T-helper 2 cell treated with Interferon-gamma antibody and Interleukin-4, amounts not matched to agents 5 μg/mL and 100 μg/mL, for 36 hours (primary cell): ENCODE measurements around the gene FGFR2.
"Not testable (repeated sequence)": the region's sequence is repeated elsewhere in the genome, so short reads cannot be mapped to it uniquely, and the experiment has no call there.

Experiments used
- DNase-seq: peaks from one replicate; pipeline ENCODE4 v3.0.0; 2021; ENCODE audit warnings: low spot score
- H3K27ac Mint-ChIP-seq: one replicate; pipeline ENCODE4 v1.8.0; 2021; ENCODE audit warnings: mild to moderate bottlenecking, mixed read lengths
- H3K27me3 Mint-ChIP-seq: one replicate; pipeline ENCODE4 v1.8.0; 2021; ENCODE audit warnings: low read depth, mixed read lengths
- H3K36me3 Mint-ChIP-seq: one replicate; pipeline ENCODE4 v1.8.0; 2021; ENCODE audit warnings: low read depth, mixed read lengths
- H3K4me1 Mint-ChIP-seq: one replicate; pipeline ENCODE4 v1.8.0; 2021; ENCODE audit warnings: low read depth, mixed read lengths
- H3K4me3 Mint-ChIP-seq: one replicate; pipeline ENCODE4 v1.8.0; 2022; ENCODE audit warnings: mild to moderate bottlenecking, moderate library complexity, mixed read lengths
- H3K9me3 Mint-ChIP-seq: one replicate; pipeline ENCODE4 v1.8.0; 2021; ENCODE audit warnings: mixed read lengths

Gene FGFR2

DNA sequence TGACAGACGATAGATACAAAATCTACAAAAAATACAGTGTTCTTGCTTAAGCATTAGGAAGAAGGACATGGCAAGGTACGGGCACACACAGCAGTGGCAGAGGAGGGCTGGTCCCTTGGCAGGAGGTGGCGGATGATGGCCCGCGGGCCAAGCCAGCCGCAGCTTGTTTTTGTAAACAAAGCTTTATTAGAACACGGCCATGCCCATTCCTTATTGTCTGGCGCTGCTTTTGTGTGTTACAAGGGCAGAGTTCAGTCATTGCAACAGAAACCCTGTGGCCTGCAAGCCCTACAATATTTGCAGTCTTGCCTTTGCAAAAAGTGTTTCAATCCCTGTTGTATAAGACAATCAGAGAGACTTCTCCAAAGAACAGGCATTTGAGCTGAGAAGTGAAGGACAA, 30.7 kb downstream of the FGFR2 start:
- no peak for DNase-seq
- no peaks in the 10 kb centered on the region for H3K27me3 Mint-ChIP-seq
- H3K4me1 Mint-ChIP-seq: no peaks in the 10 kb centered on the region
- no peak overlapping the region for H3K27ac Mint-ChIP-seq
- H3K4me3 Mint-ChIP-seq: no peak overlapping the region
- peaks cover 1% of the 10 kb centered on the region for H3K9me3 Mint-ChIP-seq
- H3K36me3 Mint-ChIP-seq: no peaks in the 10 kb centered on the region

DNA sequence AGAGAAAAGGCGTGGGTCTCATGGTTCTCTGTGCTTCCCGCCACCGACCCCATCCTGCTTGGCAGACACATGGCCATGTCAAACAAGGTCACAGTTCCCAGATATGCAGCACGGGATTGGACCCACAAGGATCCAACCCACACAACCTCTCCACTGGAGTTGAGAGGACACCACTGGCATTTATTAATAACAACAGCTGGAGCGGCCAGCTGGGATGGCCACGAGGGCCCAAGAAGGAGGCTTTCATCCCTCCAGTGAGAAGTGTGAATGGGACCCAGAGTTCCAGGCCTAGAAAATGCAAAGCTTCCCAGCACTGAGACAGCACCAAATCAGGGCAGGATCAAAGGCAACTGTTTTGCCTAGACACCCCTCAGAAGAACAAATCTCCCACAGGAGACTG, 31.5 kb downstream of the FGFR2 start:
- Mint-ChIP-seq H3K36me3 (no peaks in the 10 kb centered on the region), H3K4me3 (no peak overlapping the region), H3K9me3 (peaks cover 5% of the 10 kb centered on the region), H3K27ac (no peak overlapping the region), H3K4me1 (no peaks in the 10 kb centered on the region), H3K27me3 (no peaks in the 10 kb centered on the region)
- no peak for DNase-seq

DNA sequence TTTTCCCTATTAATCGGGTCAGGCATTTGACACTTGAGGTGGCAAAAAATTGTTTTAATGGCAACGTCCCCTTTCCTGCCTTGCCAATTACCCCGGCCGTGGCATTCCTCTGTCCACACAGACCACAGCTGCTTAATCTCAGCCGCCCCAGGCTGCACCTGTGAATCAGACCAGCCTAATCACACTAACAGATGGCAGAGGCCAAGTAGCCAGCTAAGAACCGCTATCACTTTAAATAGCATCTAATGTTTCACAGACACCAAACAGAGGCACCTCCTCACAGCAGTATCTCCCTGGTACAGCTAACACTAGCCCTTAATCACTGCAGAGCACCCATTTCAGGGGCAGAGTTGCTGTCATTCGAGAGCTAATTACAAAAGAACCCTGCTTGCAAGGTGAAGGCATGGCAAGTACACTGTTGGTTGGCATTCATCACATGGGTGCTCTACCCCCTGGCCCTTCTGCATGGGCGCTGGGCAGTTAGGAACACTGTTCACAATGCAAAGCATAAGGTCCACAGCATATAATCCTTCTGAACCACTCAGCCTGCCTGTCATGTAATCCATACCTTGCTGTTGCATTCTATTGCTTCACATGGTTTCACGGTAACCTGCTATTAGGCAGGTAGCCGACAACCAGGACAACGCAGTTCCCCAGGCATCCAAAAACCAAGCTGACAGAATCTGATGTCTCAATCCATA, 38.8 kb downstream of the FGFR2 start:
- peaks cover 6% of the 10 kb centered on the region for H3K9me3 Mint-ChIP-seq
- no peaks in the 10 kb centered on the region for H3K4me1 Mint-ChIP-seq
- H3K27me3 Mint-ChIP-seq: no peaks in the 10 kb centered on the region
- H3K4me3 Mint-ChIP-seq: no peak overlapping the region
- DNase-seq: no peak
- H3K36me3 Mint-ChIP-seq: no peaks in the 10 kb centered on the region
- H3K27ac Mint-ChIP-seq: no peak overlapping the region

DNA sequence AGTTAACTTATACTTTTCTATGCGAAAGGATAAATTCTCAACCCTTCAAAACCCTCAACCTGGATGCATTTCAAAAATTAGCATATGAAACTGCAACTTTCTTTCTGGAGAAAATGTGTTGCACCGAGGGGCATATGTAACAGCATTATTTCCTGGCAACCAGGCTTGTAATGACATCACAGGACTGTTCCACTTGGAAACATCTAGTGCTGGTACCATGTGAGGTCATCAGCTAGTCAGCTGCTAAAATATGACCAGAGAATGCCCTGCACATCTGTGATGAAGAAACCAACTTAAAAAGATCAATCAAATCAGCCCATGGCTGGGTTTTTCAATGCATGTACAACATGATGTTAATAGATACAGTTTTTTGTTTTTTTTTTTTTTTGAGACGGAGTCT, 40.0 kb downstream of the FGFR2 start:
- no peaks in the 10 kb centered on the region for H3K36me3 Mint-ChIP-seq
- H3K27me3 Mint-ChIP-seq: no peaks in the 10 kb centered on the region
- no peak overlapping the region for H3K4me3 Mint-ChIP-seq
- H3K9me3 Mint-ChIP-seq: peaks cover 6% of the 10 kb centered on the region
- H3K4me1 Mint-ChIP-seq: no peaks in the 10 kb centered on the region
- no peak overlapping the region for H3K27ac Mint-ChIP-seq
- DNase-seq: no peak

DNA sequence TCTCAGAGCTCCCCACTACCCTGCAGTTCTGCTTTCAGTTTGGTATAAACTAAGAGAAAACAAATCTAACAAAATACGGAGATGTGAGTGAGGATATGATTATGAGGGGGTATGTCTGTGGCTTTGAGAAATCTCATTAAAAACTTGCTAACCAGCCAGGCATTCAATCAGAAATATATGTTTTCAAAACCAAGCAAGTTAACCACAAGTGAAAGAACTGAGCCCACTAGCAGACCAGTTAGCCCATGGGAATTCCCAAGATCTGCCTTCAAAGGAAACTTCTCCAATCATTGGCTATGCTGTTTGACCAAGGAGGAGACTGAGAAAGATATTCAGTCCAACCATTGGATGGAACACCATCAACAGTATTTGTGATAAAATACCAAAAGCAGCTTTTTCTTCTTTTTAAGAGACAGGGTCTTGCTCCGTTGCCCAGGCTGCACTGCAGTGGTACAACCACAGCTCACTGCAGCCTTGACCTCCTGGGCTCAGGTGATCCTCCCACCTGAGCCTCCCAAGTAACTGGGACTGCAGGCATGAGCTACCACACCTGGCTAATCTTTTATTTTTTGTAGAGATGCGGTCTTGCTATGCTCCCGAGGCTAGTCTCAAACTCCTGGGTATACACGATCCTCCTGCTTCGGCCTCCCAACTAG, 41.2 kb downstream of the FGFR2 start:
- Mint-ChIP-seq H3K4me3 (no peak overlapping the region), H3K9me3 (peaks cover 3% of the 10 kb centered on the region), H3K27ac (no peak overlapping the region), H3K4me1 (no peaks in the 10 kb centered on the region), H3K27me3 (no peaks in the 10 kb centered on the region), H3K36me3 (no peaks in the 10 kb centered on the region)
- DNase-seq: no peak

DNA sequence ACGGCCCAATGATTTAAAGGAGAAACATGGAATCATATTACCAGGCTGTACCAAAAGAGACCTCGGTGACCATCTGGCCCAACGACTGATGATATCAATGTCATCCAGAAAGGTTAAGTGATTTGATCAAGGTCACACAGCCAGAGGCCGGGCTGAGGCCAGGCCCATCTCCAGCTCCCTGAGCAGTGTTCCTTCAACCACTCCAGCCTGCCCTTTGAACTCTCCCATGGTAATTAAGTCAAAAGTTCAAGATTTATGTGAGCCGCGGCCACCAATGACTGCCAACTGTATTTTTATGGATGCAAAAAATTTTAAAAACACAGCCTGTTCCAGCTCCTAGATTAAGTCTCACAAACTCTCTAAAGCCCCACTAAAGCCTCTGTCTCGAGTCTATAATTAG, 41.8 kb downstream of the FGFR2 start:
- no peak for DNase-seq
- no peaks in the 10 kb centered on the region for H3K36me3 Mint-ChIP-seq
- no peaks in the 10 kb centered on the region for H3K27me3 Mint-ChIP-seq
- H3K27ac Mint-ChIP-seq: no peak overlapping the region
- H3K4me3 Mint-ChIP-seq: no peak overlapping the region
- H3K4me1 Mint-ChIP-seq: no peaks in the 10 kb centered on the region
- no peaks in the 10 kb centered on the region for H3K9me3 Mint-ChIP-seq

DNA sequence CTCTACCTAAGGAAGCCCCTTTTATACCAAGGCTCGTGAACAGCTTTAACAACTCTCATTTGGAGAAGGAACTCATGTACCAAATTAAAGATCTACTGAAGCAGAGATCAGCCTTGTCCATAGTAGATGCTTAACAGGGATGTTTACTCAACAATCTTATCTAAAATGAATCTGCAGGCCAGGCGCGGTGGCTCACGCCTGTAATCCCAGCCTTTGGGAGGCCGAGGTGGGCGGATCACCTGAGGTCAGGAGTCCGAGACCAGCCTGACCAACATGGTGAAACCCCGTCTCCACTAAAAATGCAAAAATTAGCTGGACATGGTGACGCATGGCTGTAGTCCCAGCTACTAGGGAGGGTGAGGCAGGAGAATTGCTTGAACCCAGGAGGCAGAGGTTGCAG, 43.3 kb downstream of the FGFR2 start:
- not testable (repeated sequence) for DNase-seq, H3K9me3 Mint-ChIP-seq, H3K4me3 Mint-ChIP-seq, H3K36me3 Mint-ChIP-seq, H3K27me3 Mint-ChIP-seq, H3K27ac Mint-ChIP-seq, H3K4me1 Mint-ChIP-seq

DNA sequence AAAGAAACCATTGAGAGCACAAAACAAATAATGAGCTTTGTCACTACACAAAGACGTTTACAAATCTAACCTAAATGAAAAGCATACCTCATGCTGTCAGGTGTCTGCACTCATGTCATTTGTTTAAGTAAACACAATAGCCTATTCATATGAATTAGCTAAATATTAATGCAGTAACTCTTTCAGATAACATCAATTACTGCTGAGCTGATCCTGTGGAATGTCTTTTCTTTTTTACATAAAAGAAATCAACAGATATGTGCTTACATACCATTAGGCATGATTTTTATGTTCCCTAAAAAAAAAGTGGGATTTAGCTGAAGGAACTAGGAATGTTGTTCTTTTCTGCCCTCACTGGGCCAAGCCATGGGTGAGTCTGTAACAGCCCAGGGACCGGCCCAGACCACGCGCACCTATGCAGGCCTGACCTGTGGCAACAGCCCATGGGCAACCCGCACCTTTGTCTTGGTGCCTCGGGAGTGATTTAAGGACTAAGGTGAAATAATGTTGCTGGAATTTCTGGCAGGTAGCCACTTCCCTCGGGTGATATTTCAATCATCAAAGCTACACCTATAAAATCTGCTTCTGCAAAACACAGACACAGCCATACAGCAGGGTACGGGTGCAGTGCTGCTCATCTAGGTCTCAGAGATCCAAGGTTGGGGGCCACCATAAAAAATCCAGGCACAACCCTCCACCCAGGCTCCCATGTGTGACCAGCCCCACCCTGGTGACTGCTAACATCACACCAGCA, 44.6 kb downstream of the FGFR2 start:
- no peak overlapping the region for H3K27ac Mint-ChIP-seq
- H3K27me3 Mint-ChIP-seq: no peaks in the 10 kb centered on the region
- H3K4me1 Mint-ChIP-seq: no peaks in the 10 kb centered on the region
- H3K4me3 Mint-ChIP-seq: no peak overlapping the region
- peaks cover 10% of the 10 kb centered on the region for H3K9me3 Mint-ChIP-seq
- DNase-seq: no peak
- H3K36me3 Mint-ChIP-seq: no peaks in the 10 kb centered on the region

DNA sequence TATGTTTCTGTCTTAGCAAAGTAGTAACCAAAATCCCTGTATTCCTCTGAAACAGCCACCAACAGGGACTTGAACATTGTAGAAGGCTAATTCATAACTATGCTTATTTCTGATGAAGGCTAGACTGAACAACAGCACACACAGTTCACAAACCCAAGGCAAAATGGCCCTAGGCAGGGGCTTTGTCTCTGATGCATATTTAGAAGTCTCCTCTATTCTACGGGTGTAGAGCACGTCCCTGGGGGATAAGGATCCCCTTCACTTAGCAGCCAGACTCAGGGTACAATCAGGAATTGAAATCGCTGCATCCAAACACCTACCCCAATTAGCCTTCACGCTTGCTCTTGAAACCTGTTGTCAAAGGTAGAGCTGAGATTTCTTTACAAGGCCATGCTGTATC, 45.5 kb downstream of the FGFR2 start:
- no peaks in the 10 kb centered on the region for H3K4me1 Mint-ChIP-seq
- H3K9me3 Mint-ChIP-seq: peaks cover 10% of the 10 kb centered on the region
- H3K36me3 Mint-ChIP-seq: no peaks in the 10 kb centered on the region
- H3K4me3 Mint-ChIP-seq: no peak overlapping the region
- no peaks in the 10 kb centered on the region for H3K27me3 Mint-ChIP-seq
- no peak for DNase-seq
- no peak overlapping the region for H3K27ac Mint-ChIP-seq

DNA sequence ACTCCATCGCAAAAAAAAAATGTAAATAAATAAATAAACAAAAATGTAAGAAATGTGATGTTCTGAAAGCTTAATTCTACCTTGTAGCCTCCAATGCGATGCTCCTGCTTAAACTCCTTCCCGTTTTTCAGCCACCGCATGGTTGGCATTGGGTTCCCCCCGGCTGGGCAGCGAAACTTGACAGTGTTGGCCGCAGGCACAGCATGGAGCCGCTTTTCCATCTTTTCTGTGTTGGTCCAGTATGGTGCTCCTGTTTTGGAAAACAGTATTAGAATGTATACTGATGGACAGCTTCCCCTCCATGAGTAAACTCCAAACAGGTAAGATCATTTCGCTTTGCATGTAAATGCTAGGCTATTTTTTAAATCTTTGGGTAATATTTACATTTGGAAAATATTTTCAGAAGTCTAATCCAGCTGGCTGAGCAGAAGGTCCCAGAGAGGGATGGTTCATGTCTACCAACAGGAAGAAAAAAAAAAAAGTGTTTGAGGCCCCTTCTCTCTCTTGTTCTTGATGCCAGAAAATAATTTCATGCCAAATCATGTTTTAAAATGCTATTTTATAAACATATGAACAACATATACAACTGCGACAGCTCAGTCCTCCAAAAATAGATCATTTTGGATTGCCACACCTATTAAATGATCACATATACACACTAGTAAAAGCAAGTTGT, 46.9 kb downstream of the FGFR2 start:
- Mint-ChIP-seq H3K27me3 (no peaks in the 10 kb centered on the region), H3K4me1 (no peaks in the 10 kb centered on the region), H3K4me3 (no peak overlapping the region), H3K9me3 (peaks cover 10% of the 10 kb centered on the region), H3K36me3 (no peaks in the 10 kb centered on the region), H3K27ac (no peak overlapping the region)
- DNase-seq: no peak

DNA sequence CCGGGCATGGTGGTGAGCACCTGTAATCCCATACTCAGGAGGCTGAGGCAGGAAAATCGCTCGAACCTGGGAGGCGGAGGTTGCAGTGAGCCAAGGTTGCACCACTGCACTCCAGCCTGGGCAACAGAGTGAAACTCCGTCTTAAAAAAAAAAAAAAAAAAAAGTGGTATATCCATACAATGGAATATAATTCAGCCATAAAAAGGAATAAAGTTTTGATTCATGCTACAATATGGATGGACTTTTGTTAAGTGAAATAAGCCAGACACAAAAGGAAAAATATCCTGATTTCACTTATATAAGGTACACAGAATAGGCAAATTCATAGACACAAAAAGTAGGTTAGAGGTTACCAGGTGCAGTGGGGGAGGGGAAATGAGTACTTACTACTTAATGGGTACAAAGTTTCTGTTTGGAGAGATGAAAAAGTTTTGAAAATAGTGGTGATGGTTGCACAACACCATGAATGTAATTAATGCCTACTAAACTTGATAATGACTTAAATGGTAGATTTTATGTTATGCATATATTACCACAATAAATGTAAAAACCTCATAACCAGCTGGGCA, 53.9 kb downstream of the FGFR2 start:
- H3K36me3 Mint-ChIP-seq: no peaks in the 10 kb centered on the region
- no peak overlapping the region for H3K27ac Mint-ChIP-seq
- no peak overlapping the region for H3K4me3 Mint-ChIP-seq
- no peaks in the 10 kb centered on the region for H3K4me1 Mint-ChIP-seq
- no peaks in the 10 kb centered on the region for H3K27me3 Mint-ChIP-seq
- no peak for DNase-seq
- H3K9me3 Mint-ChIP-seq: no peaks in the 10 kb centered on the region

DNA sequence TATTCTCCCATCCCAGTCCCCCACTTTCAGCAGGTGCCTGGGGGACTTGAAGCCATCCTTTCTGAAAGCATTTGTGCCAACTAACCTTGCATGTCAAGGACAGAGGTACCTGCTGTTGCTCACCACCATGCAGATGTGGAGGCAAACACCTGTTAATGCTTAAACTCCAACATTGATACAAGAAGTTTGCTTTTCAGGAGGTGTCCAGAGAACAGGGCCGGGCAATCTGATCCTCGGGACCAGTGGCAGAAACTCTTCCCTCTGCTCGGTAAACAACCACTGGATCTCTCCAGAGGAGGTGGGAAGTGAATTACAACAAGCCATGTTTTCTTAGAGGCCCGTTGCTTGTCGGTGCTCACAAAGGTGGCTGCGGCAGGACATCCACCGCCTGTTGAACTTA, 54.7 kb downstream of the FGFR2 start:
- DNase-seq: no peak
- no peak overlapping the region for H3K4me3 Mint-ChIP-seq

DNA sequence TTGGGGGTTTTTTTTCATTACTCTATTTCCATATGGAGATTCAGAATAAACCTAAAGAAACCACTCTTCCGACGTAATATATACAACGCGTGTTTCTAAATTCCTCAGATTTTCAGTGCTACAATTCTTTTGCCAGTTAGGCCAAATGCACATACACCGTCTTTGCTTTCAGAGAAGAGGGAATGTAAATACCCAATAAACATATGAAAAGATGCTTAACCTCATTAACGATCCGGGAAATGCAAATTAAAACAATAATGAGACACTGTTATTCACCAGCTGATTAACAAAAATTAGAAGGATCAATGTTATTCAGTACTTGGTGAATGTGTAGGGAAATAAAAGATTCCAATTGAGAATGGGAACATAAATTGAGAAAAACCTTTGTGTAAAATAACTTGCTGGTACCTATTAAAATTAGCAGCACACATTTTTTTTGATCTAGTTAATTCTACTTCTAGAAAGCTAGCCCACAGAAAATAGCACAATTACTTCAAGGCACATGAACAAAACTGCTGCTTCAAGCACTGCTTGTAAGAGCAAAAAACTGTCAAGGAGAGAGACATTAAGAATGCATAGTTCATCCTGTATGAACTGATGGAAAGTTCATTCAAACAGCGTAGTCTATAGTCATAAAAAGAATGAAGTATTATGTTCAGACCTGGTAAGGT, 56.7 kb downstream of the FGFR2 start:
- no peak overlapping the region for H3K27ac Mint-ChIP-seq
- DNase-seq: no peak
- H3K9me3 Mint-ChIP-seq: no peaks in the 10 kb centered on the region
- no peaks in the 10 kb centered on the region for H3K4me1 Mint-ChIP-seq
- H3K4me3 Mint-ChIP-seq: no peak overlapping the region
- H3K36me3 Mint-ChIP-seq: no peaks in the 10 kb centered on the region
- no peaks in the 10 kb centered on the region for H3K27me3 Mint-ChIP-seq

More for the DNA sequence above, 54.7 kb downstream of the FGFR2 start:
- H3K9me3 Mint-ChIP-seq: no peaks in the 10 kb centered on the region
- no peak overlapping the region for H3K27ac Mint-ChIP-seq
- H3K27me3 Mint-ChIP-seq: no peaks in the 10 kb centered on the region
- H3K36me3 Mint-ChIP-seq: no peaks in the 10 kb centered on the region
- H3K4me1 Mint-ChIP-seq: no peaks in the 10 kb centered on the region
